Measurements from ENCODE around the gene EXD3.
"Not testable (repeated sequence)": the region's sequence is repeated elsewhere in the genome, so short reads cannot be mapped to it uniquely, and the experiment has no call there.

The EXD3 gene

GRCh38 chr9:137272241-137273094 is 150.5 kb downstream of the EXD3 start:
- no peak for DNase-seq (ENCODE audit: low read depth)

GRCh38 chr9:137271696-137272076 is 151.3 kb downstream of the EXD3 start:
- no peak for DNase-seq (ENCODE audit: low read depth)

GRCh38 chr9:137270929-137271695 is 151.8 kb downstream of the EXD3 start:
- no peak for DNase-seq (ENCODE audit: low read depth)

- DNase-seq (ENCODE audit: low read depth), result no peak
These were observed 153.7 kb downstream of the EXD3 start for GRCh38 chr9:137269231-137269772.

- no peak for DNase-seq (ENCODE audit: low read depth)
These were observed 154.3 kb downstream of the EXD3 start for GRCh38 chr9:137268538-137269201.

GRCh38 chr9:137267933-137268355 is 155.0 kb downstream of the EXD3 start:
- DNase-seq (ENCODE audit: low read depth), result no peak

- no peak for DNase-seq (ENCODE audit: low read depth)
These were observed 156.1 kb downstream of the EXD3 start for GRCh38 chr9:137266585-137267453.

- DNase-seq (ENCODE audit: low read depth), result no peak
These were observed 156.8 kb downstream of the EXD3 start for GRCh38 chr9:137266162-137266527.

GRCh38 chr9:137265496-137266161 is 157.3 kb downstream of the EXD3 start:
- no peak for DNase-seq (ENCODE audit: low read depth)

- no peak for DNase-seq (ENCODE audit: low read depth)
These were observed 158.9 kb downstream of the EXD3 start for GRCh38 chr9:137264067-137264466.

GRCh38 chr9:137263506-137263905 is 159.5 kb downstream of the EXD3 start:
- DNase-seq (ENCODE audit: low read depth), result no peak

GRCh38 chr9:137262909-137263285 is 160.1 kb downstream of the EXD3 start:
- no peak for DNase-seq (ENCODE audit: low read depth)

GRCh38 chr9:137262173-137262908 is 160.6 kb downstream of the EXD3 start:
- not testable (repeated sequence) for DNase-seq (ENCODE audit: low read depth)

Data from T follicular helper cell (primary cell).